Liver (tissue), 9 donors: ENCODE data around the gene ZNF677. TPM values are rescaled to one million over a fixed set of nuclear protein-coding genes. Genes with fewer than 3 reads are reported as not detected.
"Not testable (repeated sequence)": the region's sequence is repeated elsewhere in the genome, so short reads cannot be mapped to it uniquely, and the experiment has no call there.

ENCODE experiments used
- DNase-seq: peaks from one replicate; pipeline ENCODE4 v3.0.0-alpha.2; 2017; ENCODE audit warnings: low spot score
- H3K27ac ChIP-seq, 2 donors: one replicate each; pipeline ENCODE4 v1.7.0; 2013; ENCODE audit warnings: inconsistent platforms in 2 of 2, low read length in 2 of 2, control low read depth in 1 of 2, low read depth in 1 of 2, mild to moderate bottlenecking in 1 of 2
- H3K27me3 ChIP-seq, 4 donors: one replicate each; pipeline versions ENCODE4 v1.6.1 to v1.7.0; 2013; ENCODE audit warnings: low read length in 3 of 4, inconsistent platforms in 1 of 4, mild to moderate bottlenecking in 1 of 4, moderate library complexity in 1 of 4; ENCODE audit not compliant: control insufficient read depth in 4 of 4, insufficient read depth in 4 of 4
- H3K36me3 ChIP-seq, 4 donors: one replicate each; pipeline versions ENCODE4 v1.6.1 to v1.7.0; 2013; ENCODE audit warnings: low read length in 3 of 4, mild to moderate bottlenecking in 3 of 4, low read depth in 1 of 4, moderate library complexity in 1 of 4; ENCODE audit not compliant: control insufficient read depth in 4 of 4, insufficient read depth in 3 of 4
- H3K4me1 ChIP-seq, 4 donors: one replicate each; pipeline versions ENCODE4 v1.6.1 to v1.7.0; 2013; ENCODE audit warnings: low read length in 3 of 4, mild to moderate bottlenecking in 3 of 4, moderate library complexity in 1 of 4; ENCODE audit not compliant: control insufficient read depth in 4 of 4, insufficient read depth in 4 of 4
- H3K4me3 ChIP-seq, 3 donors: one replicate each; pipeline versions ENCODE4 v1.6.1 to v1.7.0; 2013; ENCODE audit warnings: low read length in 3 of 3, control low read depth in 1 of 3, low read depth in 1 of 3, mild to moderate bottlenecking in 1 of 3
- H3K9ac ChIP-seq, 2 donors: one replicate each; pipeline ENCODE4 v1.7.0; 2013; ENCODE audit warnings: low read length in 2 of 2, mild to moderate bottlenecking in 2 of 2, moderate library complexity in 2 of 2, control low read depth in 1 of 2, low read depth in 1 of 2
- H3K9me3 ChIP-seq, 4 donors: one replicate each; pipeline versions ENCODE4 v1.6.1 to v1.7.0; 2013; ENCODE audit warnings: low read length in 3 of 4; ENCODE audit not compliant: control insufficient read depth in 4 of 4
- JUND ChIP-seq, 2 donors: IDR thresholded peaks; 2 replicates each; pipeline ENCODE4 v1.6.1; 2016; ENCODE audit warnings: antibody characterized with exemption in 2 of 2
- WGBS: extraction: QIAGEN DNeasy Blood & Tissue Kit; methylation state at CpG from one replicate; pipeline ENCODE4 v1.1.7; 2013; 5-methylcytosine and 5-hydroxymethylcytosine counted together
- polyA plus RNA-seq, 2 donors: library from polyadenylated mRNA; stranded (reverse) in 1 of 2; unstranded in 1 of 2; fragments of 200-250 nt in 1 of 2; fragments of >200 nt in 1 of 2; fragmentation: Nextera tagmentation in 1 of 2; extraction: Ambion mirVana in 1 of 2; gene quantifications; one replicate each; pipeline versions ENCODE4 v1.2.1 to v1.2.3, GENCODE V29; 2013 to 2015
- total RNA-seq, 2 donors: library from RNA; depleted of rRNA; stranded (reverse); fragments of >200 nt; gene quantifications; one replicate each; pipeline ENCODE4 v1.2.3, GENCODE V29; 2014
- donor health status: healthy.
- donor health status: healthy.
- donor health status: healthy.
- donor health status: healthy.
- donor health status: healthy.

The ZNF677 gene
- total and polyA plus RNA-seq, 4 donors = 1.0 to 6.8 (median 1.5) TPM

GRCh38 chr19:53190253-53190652, 64.4 kb downstream of the ZNF677 start (continued):
- no peak for TF ChIP-seq JUND (IDR thresholded peaks at IDR 0.05)

DNA sequence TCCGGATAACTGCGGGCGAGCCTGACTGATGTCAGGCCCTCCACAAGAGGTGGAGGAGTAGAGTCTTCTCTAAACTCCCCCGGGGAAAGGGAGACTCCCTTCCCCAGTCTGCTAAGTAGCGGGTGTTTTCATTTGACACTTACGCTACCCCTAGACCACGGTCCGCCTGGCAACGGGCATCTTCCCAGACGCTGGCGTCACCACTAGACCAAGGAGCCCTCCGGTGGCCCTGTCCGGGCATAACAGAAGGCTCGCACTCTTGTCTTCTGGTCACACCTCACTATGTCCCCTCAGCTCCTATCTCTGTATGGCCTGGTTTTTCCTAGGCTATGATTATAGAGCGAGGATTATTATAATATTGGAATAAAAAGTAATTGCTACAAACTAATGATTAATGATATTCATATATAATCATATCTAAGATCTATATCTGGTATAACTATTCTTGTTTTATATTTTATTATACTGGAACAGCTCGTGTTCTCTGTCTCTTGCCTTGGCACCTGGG, 64.9 kb downstream of the ZNF677 start:
- H3K36me3 ChIP-seq, H3K27me3 ChIP-seq, H3K9ac ChIP-seq, DNase-seq, H3K27ac ChIP-seq, H3K4me1 ChIP-seq, H3K4me3 ChIP-seq, H3K9me3 ChIP-seq: not testable (repeated sequence)
- 79% methylated on average over 12 of the region's 16 CpGs for WGBS

Other genes starting within 250 kb of the ZNF677 start
- gene ERVV-1, start 241.0 kb downstream of the ZNF677 start, total RNA-seq = not detected
- not detected for gene ERVV-1, start 241.0 kb downstream of the ZNF677 start, polyA plus RNA-seq
- not detected for gene ERVV-2, start 210.1 kb downstream of the ZNF677 start, total RNA-seq
- gene ERVV-2, start 210.1 kb downstream of the ZNF677 start, polyA plus RNA-seq = not detected
- 10 to 100 TPM in 1 of 2 donors, 1 to 10 TPM in 1; 9.2 to 30.1 TPM for gene ZNF160, start 151.5 kb downstream of the ZNF677 start, total RNA-seq
- gene ZNF160, start 151.5 kb downstream of the ZNF677 start, polyA plus RNA-seq = 1 to 10 TPM; 6.3 to 6.7 TPM
- 1 to 10 TPM; 1.3 to 2.4 TPM for gene ZNF415, start 122.0 kb downstream of the ZNF677 start, total RNA-seq
- gene ZNF415, start 122.0 kb downstream of the ZNF677 start, polyA plus RNA-seq = 1 to 10 TPM in 1 of 2 donors, under 1 TPM in 1; 0.65 to 1.1 TPM
- 1 to 10 TPM; 2.9 to 4.8 TPM for gene ZNF347, start 95.8 kb downstream of the ZNF677 start, total RNA-seq
- gene ZNF347, start 95.8 kb downstream of the ZNF677 start, polyA plus RNA-seq = under 1 TPM; 0.55 to 0.83 TPM
- gene ZNF665, start 61.5 kb downstream of the ZNF677 start, total RNA-seq = 1 to 10 TPM in 1 of 2 donors, under 1 TPM in 1; 0.50 to 1.0 TPM
- gene ZNF665, start 61.5 kb downstream of the ZNF677 start, polyA plus RNA-seq = under 1 TPM; 0.09 to 0.29 TPM
- gene VN1R2, start 3.4 kb upstream of the ZNF677 start, total RNA-seq = not detected
- not detected for gene VN1R2, start 3.4 kb upstream of the ZNF677 start, polyA plus RNA-seq
- gene VN1R4, start 12.8 kb upstream of the ZNF677 start, total RNA-seq = not detected
- not detected for gene VN1R4, start 12.8 kb upstream of the ZNF677 start, polyA plus RNA-seq
- gene ZNF845, start 78.9 kb upstream of the ZNF677 start, total RNA-seq = 1 to 10 TPM; 2.3 to 5.8 TPM
- under 1 TPM; 0.68 to 0.74 TPM for gene ZNF845, start 78.9 kb upstream of the ZNF677 start, polyA plus RNA-seq
- gene ZNF525, start 110.8 kb upstream of the ZNF677 start, total RNA-seq = 1 to 10 TPM; 1.7 to 5.2 TPM
- 1 to 10 TPM; 1.1 to 1.2 TPM for gene ZNF525, start 110.8 kb upstream of the ZNF677 start, polyA plus RNA-seq
- 1 to 10 TPM; 8.0 to 8.5 TPM for gene ZNF765, start 140.3 kb upstream of the ZNF677 start, total RNA-seq
- gene ZNF765, start 140.3 kb upstream of the ZNF677 start, polyA plus RNA-seq = 1 to 10 TPM; 1.3 to 2.4 TPM
- 1 to 10 TPM; 6.2 to 6.3 TPM for gene ZNF761, start 177.1 kb upstream of the ZNF677 start, total RNA-seq
- 1 to 10 TPM; 2.7 to 4.0 TPM for gene ZNF761, start 177.1 kb upstream of the ZNF677 start, polyA plus RNA-seq
- gene ZNF813, start 212.9 kb upstream of the ZNF677 start, total RNA-seq = 1 to 10 TPM; 1.9 to 4.1 TPM
- under 1 TPM; 0.35 to 0.57 TPM for gene ZNF813, start 212.9 kb upstream of the ZNF677 start, polyA plus RNA-seq